22Rv1 (cell line): Measurements from ENCODE around the gene SMTN.

Source experiments
- CTCF ChIP-seq: fragments of 450-650 bp; IDR thresholded peaks from 2 replicates; pipeline ENCODE4 v1.5.1; 2017; ENCODE audit warnings: mild to moderate bottlenecking
- ZFX ChIP-seq: fragments of 450-650 bp; IDR thresholded peaks from 2 replicates; pipeline ENCODE4 v1.6.1; 2017; ENCODE audit warnings: antibody characterized with exemption, borderline replicate concordance

DNA sequence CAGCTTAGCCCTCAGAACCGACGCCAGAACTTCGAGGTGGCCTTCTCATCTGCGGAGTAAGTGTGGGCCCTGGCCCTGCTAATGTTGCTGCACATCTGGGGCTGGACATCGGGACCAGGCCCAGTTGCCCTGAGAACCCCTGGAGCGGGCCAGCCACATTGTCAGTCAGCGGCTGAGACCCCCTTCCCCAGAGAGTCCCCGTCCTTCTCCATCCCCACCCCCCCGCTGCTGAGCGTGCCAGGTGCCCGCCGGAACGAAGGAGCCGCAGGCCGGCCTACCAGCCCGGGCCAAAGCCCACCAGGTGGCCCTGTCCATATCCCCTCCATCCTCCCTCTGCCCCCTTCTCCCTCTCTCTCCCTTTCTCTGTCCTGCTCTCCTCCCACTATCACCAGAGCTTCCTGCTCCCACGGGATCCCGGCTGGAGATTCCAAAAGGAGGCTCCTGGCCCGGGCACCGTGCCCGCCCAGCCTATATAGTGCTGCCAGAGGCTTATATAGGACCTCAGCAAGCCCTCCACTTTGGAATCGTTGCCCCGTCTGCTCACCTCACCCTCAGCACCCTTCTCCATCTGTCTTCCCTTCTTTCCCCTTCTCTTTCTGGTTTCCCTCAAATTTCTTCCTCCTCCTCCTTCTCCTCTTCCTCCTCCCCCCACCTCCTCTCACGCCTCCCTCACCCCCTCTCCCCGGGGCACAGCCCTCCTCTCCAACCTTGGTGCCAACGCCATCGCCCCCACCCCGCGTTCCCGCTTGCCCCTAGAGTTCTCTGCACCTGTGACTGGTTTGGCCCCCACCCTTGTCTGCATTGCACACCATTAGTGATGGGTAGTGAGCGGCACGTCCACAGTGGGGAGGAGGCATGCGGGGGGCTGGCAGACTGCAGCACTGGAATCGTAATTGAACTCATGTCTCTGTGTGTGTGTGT is 19.0 kb downstream of the SMTN start:
- TF ChIP-seq CTCF: no peak
- TF ChIP-seq ZFX: no peak
